Vagina (tissue), 2 donors: ENCODE measurements around the gene PDE1C. TPM values are rescaled to one million over a fixed set of nuclear protein-coding genes. Genes with fewer than 3 reads are reported as not detected.

Experiments used
- DNase-seq, 2 donors: peaks; one replicate each; pipeline ENCODE4 v3.0.0-alpha.2; 2017; ENCODE audit errors: extremely low spot score in 2 of 2
- H3K27ac ChIP-seq: fragments of 200-600 bp; sonication (generic); one replicate; pipeline ENCODE4 v1.5.1; 2019
- H3K27me3 ChIP-seq: fragments of 200-600 bp; sonication (generic); one replicate; pipeline ENCODE4 v1.5.1; 2019
- H3K36me3 ChIP-seq, 2 donors: fragments of 200-600 bp; sonication (generic); one replicate each; pipeline ENCODE4 v1.5.1; 2017 to 2019
- H3K4me1 ChIP-seq: fragments of 200-600 bp; sonication (generic); one replicate; pipeline ENCODE4 v1.5.1; 2019
- H3K4me3 ChIP-seq, 2 donors: fragments of 200-600 bp; sonication (generic); 1 replicate in 1 of 2; 2 replicates in 1 of 2; pipeline ENCODE4 v1.5.1; 2016 to 2019
- H3K9me3 ChIP-seq: fragments of 200-600 bp; sonication (generic); one replicate; pipeline ENCODE4 v1.5.1; 2019
- POLR2A ChIP-seq, 2 donors: fragments of 450-650 bp; IDR thresholded peaks; one replicate each; pipeline ENCODE4 v1.6.1; 2017; ENCODE audit warnings: antibody characterized with exemption in 2 of 2, mild to moderate bottlenecking in 2 of 2, moderate library complexity in 2 of 2
- POLR2AphosphoS5 ChIP-seq, 2 donors: sonication (generic); formaldehyde crosslinking; IDR thresholded peaks; one replicate each; pipeline ENCODE4 v1.9.0; 2017; ENCODE audit warnings: antibody characterized with exemption in 2 of 2, mild to moderate bottlenecking in 2 of 2, low read depth in 1 of 2; ENCODE audit not compliant: insufficient read depth in 1 of 2
- intact Hi-C: fragments of 100-400 bp; cut with DNase I; formaldehyde crosslinking; loops from one replicate; pipeline ENCODE4 v1.15.1; 2023
- total RNA-seq: library from RNA; depleted of rRNA; stranded (reverse); fragments of >200 nt; gene quantifications from one replicate; pipeline ENCODE4 v1.2.3, GENCODE V29; 2016
- TF ChIP-seq, protein P1 (sequence below), 3 experiments: fragments of 450-650 bp in 2 of 3; fragments of 200-600 bp in 1 of 3; sonication (generic) in 1 of 3; IDR thresholded peaks; one replicate each; pipeline ENCODE4 v1.5.1; 2017 to 2019; ENCODE audit warnings: antibody characterized with exemption in 3 of 3, mild to moderate bottlenecking in 2 of 3, moderate library complexity in 2 of 3

PDE1C gene
- total RNA-seq, 1 donor from 2014 or later: 19.2 TPM

DNA sequence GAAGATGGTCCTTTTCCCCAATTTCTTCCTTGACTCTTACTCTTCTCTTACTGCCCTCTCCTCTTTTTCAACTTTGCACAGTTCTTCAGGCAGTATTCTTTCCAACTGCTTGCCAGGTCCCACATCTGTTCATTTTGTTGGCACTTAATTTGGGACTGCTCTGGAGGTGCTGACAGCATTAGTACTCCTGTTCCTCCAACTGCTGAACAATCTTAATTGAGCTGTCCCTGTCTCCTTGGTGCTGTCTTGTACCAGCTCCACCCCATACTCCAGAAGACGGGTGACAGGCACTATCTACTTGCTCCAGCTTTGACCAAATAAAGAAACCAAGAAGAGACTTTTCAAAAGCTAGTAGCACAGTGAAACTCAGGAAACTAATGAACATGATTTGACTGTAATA is 160.0 kb downstream of the PDE1C start:
- no peaks in the 10 kb centered on the region for H3K27me3 ChIP-seq
- no peak for DNase-seq
- no peak overlapping the region for H3K4me3 ChIP-seq
- H3K4me1 ChIP-seq: no peaks in the 10 kb centered on the region
- TF ChIP-seq, protein P1, sequence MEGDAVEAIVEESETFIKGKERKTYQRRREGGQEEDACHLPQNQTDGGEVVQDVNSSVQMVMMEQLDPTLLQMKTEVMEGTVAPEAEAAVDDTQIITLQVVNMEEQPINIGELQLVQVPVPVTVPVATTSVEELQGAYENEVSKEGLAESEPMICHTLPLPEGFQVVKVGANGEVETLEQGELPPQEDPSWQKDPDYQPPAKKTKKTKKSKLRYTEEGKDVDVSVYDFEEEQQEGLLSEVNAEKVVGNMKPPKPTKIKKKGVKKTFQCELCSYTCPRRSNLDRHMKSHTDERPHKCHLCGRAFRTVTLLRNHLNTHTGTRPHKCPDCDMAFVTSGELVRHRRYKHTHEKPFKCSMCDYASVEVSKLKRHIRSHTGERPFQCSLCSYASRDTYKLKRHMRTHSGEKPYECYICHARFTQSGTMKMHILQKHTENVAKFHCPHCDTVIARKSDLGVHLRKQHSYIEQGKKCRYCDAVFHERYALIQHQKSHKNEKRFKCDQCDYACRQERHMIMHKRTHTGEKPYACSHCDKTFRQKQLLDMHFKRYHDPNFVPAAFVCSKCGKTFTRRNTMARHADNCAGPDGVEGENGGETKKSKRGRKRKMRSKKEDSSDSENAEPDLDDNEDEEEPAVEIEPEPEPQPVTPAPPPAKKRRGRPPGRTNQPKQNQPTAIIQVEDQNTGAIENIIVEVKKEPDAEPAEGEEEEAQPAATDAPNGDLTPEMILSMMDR (IDR thresholded peaks at IDR 0.05): no peak
- TF ChIP-seq POLR2A (IDR thresholded peaks at IDR 0.05): no peak
- no peak for TF ChIP-seq POLR2AphosphoS5 (IDR thresholded peaks at IDR 0.05; ENCODE audit: insufficient read depth in 1 of 2, low read depth in 1 of 2)
- intact Hi-C loops: no loop called here
- no peaks in the 10 kb centered on the region for H3K9me3 ChIP-seq
- H3K36me3 ChIP-seq: no peaks in the 10 kb centered on the region
- no peak overlapping the region for H3K27ac ChIP-seq

DNA sequence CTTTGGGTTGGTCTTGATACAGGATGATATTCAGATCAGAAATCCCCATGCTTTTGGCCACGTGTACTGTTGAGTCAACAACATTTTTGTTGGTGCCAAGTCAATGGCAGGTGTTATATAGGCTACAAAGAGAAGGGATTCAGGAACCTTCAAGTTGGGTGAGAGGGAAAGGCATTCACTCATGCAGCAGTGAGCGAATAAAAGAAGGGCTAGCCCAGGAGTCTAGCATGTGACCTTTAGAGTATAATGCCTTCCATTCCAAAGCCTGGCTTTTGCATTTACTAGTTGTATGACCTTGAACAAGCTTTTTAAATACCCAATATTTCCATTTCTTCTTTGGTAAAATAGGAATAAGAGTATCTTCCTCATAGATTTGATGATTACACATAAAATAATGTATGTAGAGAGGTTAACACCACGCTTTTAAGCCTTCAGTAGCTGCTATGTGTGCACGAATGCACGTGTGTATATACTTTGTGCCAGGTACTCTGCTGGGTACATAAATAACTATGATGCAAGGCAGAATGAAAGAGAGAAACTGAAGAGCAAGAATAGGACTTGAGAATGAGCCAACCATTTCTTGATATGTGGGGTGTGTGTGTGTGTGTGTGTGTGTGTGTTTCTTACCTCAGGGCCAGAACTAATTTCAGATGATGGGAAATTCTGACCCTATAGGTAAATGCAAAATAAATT is 163.6 kb downstream of the PDE1C start:
- no peak for DNase-seq
- Histone ChIP-seq H3K27me3 (no peaks in the 10 kb centered on the region), H3K4me1 (no peaks in the 10 kb centered on the region), H3K9me3 (no peaks in the 10 kb centered on the region), H3K4me3 (no peak overlapping the region), H3K27ac (no peak overlapping the region), H3K36me3 (no peaks in the 10 kb centered on the region)
- TF ChIP-seq, protein P1 (IDR thresholded peaks at IDR 0.05): no peak
- no peak for TF ChIP-seq POLR2A (IDR thresholded peaks at IDR 0.05)
- TF ChIP-seq POLR2AphosphoS5 (IDR thresholded peaks at IDR 0.05; ENCODE audit: insufficient read depth in 1 of 2, low read depth in 1 of 2): no peak
- intact Hi-C loops: no loop called here

DNA sequence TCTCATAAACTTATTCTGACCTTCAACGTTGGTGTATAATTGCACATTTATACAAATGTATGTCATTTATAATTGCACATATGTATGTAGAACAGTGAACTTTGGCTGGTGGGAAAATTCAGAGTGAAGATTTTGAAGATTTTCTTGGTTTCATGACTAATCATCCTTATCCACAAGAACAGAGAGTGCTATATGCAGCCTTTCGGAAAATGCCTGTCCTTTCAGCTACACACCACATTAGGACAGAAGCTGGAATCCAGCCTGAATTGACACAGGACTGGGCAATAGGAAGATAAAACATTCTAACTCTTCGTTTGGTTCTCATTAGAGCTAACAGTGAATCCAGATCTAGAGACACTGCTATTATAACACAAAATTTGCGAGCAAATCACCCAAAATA is 166.2 kb downstream of the PDE1C start:
- H3K27me3 ChIP-seq: no peaks in the 10 kb centered on the region
- no peak overlapping the region for H3K27ac ChIP-seq
- no peaks in the 10 kb centered on the region for H3K9me3 ChIP-seq
- H3K4me1 ChIP-seq: no peaks in the 10 kb centered on the region
- DNase-seq: no peak
- H3K36me3 ChIP-seq: no peaks in the 10 kb centered on the region
- intact Hi-C loops: no loop called here
- H3K4me3 ChIP-seq: no peak overlapping the region
- TF ChIP-seq POLR2AphosphoS5 (IDR thresholded peaks at IDR 0.05; ENCODE audit: insufficient read depth in 1 of 2, low read depth in 1 of 2): no peak
- no peak for TF ChIP-seq POLR2A (IDR thresholded peaks at IDR 0.05)
- TF ChIP-seq, protein P1 (IDR thresholded peaks at IDR 0.05): no peak

DNA sequence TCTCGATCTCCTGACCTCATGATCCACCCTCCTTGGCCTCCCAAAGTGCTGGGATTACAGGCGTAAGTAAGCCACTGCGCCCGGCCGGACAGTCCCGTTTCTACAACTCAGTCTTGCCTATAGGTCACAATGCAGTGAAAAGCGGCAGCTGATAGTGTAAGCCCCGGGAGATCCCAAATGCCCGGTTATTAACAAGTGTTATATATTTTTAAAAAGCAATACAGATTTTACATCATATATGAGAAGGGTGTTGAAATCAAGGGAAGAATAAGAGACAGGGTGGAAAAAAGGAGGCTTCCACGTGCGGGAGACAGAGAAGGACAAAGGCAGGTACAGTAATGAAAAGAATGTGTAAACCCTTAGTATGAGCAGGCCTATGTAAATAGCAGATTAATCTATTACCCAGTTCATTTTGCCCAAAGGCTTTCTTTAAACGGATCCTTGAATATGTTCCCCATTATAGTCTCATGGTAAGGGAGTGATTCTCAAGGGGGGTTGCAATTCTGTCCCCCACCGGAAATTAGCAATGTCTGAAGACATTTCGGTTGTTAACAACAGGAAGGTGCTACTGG is 170.8 kb downstream of the PDE1C start:
- DNase-seq: no peak
- Histone ChIP-seq H3K9me3 (no peaks in the 10 kb centered on the region), H3K27ac (no peak overlapping the region), H3K27me3 (no peaks in the 10 kb centered on the region), H3K4me3 (no peak overlapping the region), H3K36me3 (no peaks in the 10 kb centered on the region), H3K4me1 (no peaks in the 10 kb centered on the region)
- TF ChIP-seq POLR2AphosphoS5 (IDR thresholded peaks at IDR 0.05; ENCODE audit: insufficient read depth in 1 of 2, low read depth in 1 of 2) (no peak), POLR2A (IDR thresholded peaks at IDR 0.05) (no peak)
- TF ChIP-seq, protein P1 (IDR thresholded peaks at IDR 0.05): no peak
- intact Hi-C loops: no loop called here

DNA sequence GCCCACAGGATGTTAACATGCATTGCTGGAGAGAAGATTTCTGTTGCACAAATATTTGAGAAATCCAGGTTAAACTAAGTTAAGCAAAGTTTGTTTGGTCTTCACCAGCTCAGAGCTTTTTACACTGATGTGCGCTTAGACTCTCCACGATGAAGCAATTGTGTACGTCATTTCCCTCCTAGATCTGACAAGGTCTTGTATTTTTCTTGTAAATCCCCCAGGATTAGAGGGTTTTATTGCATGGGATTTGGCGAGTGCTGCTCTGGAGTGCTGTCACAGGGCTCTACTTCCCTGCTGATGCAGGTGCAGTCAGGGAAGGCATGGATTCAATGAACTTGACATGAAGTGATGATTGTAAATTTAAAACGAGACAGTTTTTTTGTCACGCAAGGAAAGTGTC is 173.3 kb downstream of the PDE1C start:
- Histone ChIP-seq H3K4me3 (no peak overlapping the region), H3K27me3 (no peaks in the 10 kb centered on the region), H3K36me3 (no peaks in the 10 kb centered on the region), H3K9me3 (no peaks in the 10 kb centered on the region), H3K4me1 (no peaks in the 10 kb centered on the region), H3K27ac (no peak overlapping the region)
- no peak for DNase-seq
- intact Hi-C loops: no loop called here
- TF ChIP-seq, protein P1 (IDR thresholded peaks at IDR 0.05): no peak
- TF ChIP-seq POLR2A (IDR thresholded peaks at IDR 0.05): no peak
- TF ChIP-seq POLR2AphosphoS5 (IDR thresholded peaks at IDR 0.05; ENCODE audit: insufficient read depth in 1 of 2, low read depth in 1 of 2): no peak
